ENCODE results near the gene CASQ2. TPM values are rescaled to one million over a fixed set of nuclear protein-coding genes. Genes with fewer than 3 reads are reported as not detected.

The CASQ2 gene
- total and polyA plus RNA-seq, 2 of the 13 experiments (the other 11 are each of a cell fraction or from before 2014, with no cell fraction given), result not detected

- TF ChIP-seq JARID2 (CRISPR knock-in tag; IDR thresholded peaks at IDR 0.05; ENCODE audit: insufficient replicate concordance), result no peak
- TF ChIP-seq SNAPC2 (CRISPR knock-in tag; IDR thresholded peaks at IDR 0.05), result no peak
- TF ChIP-seq ZBTB8A (CRISPR knock-in tag; IDR thresholded peaks at IDR 0.05; ENCODE audit: borderline replicate concordance, low read depth), result no peak
- no peak for TF ChIP-seq NCOA5 (CRISPR knock-in tag; IDR thresholded peaks at IDR 0.05)
- TF ChIP-seq ZNF292 (CRISPR knock-in tag; IDR thresholded peaks at IDR 0.05; ENCODE audit: borderline replicate concordance, low read depth), result no peak
- no peak for TF ChIP-seq GTF3A (CRISPR knock-in tag; conservative IDR thresholded peaks at IDR 0.05)
Observed at GRCh38 chr1:115672224-115673009, 96.1 kb downstream of the CASQ2 start (continued).

GRCh38 chr1:115671176-115671934 is 97.2 kb downstream of the CASQ2 start:
- Histone ChIP-seq H3K9ac (ENCODE audit: insufficient read depth, low read depth, low read length) (peak overlapping the region; percentile 15; the same call in 1 of the 2 replicates), H3K4me2 (ENCODE audit: low read depth, low read length) (no peak overlapping the region), H3K9me3 (ENCODE audit: low read length) (no peaks in the 10 kb centered on the region), H2AFZ (ENCODE audit: low read length) (no peak overlapping the region), H3K36me3 (replicated peaks in 1 of 2; ENCODE audit: control insufficient read depth in 1 of 2, insufficient read depth in 2 of 2, low read length in 2 of 2) (peaks cover 2 to 25% of the 10 kb centered on the region in 2 experiments; a peak in 4 of 5 replicates), H3K27me3 (ENCODE audit: control insufficient read depth in 1 of 2, insufficient read depth in 2 of 2, low read length in 2 of 2) (no peaks in the 10 kb centered on the region), H3K4me3 (replicated peaks in 1 of 3; ENCODE audit: insufficient read depth in 1 of 3, low read depth in 2 of 3, low read length in 3 of 3) (no peak overlapping the region), H3K27ac (ENCODE audit: extremely low read length, insufficient read depth, low read length) (no peak overlapping the region), H3K4me1 (ENCODE audit: insufficient read depth, low read length) (peaks cover 19% of the 10 kb centered on the region; the same call in 1 of the 2 replicates), H4K20me1 (ENCODE audit: insufficient read depth, low read length) (no peaks in the 10 kb centered on the region), H3K79me2 (ENCODE audit: insufficient read depth, low read length) (no peaks in the 10 kb centered on the region)
- in situ Hi-C loops (cut with HindIII; ENCODE audit: extremely low pct_ligation_motif_present, low pct_unique_long_range_greater_than_20kb) (no loop called here), intact Hi-C loops (cut with micrococcal nuclease; ENCODE audit: unreplicated experiment) (no loop called here)
- ChIA-PET POLR2A (no interaction called here), CTCF (ENCODE audit: low intra/inter-chr PET ratio, low total read pairs) (no interaction called here)
- BruUV-seq (replicated peaks), result no TSS peak
- DNase-seq (ENCODE audit: low spot score) (peak; percentile 13), FAIRE-seq (no peak), ATAC-seq (peak; percentile 53)
- TF ChIP-seq RAD21 (CRISPR knock-in tag; IDR thresholded peaks at IDR 0.05) (no peak), FOSL2 (CRISPR knock-in tag; IDR thresholded peaks at IDR 0.05) (peak; percentile 86)
- TF ChIP-seq, protein P1, sequence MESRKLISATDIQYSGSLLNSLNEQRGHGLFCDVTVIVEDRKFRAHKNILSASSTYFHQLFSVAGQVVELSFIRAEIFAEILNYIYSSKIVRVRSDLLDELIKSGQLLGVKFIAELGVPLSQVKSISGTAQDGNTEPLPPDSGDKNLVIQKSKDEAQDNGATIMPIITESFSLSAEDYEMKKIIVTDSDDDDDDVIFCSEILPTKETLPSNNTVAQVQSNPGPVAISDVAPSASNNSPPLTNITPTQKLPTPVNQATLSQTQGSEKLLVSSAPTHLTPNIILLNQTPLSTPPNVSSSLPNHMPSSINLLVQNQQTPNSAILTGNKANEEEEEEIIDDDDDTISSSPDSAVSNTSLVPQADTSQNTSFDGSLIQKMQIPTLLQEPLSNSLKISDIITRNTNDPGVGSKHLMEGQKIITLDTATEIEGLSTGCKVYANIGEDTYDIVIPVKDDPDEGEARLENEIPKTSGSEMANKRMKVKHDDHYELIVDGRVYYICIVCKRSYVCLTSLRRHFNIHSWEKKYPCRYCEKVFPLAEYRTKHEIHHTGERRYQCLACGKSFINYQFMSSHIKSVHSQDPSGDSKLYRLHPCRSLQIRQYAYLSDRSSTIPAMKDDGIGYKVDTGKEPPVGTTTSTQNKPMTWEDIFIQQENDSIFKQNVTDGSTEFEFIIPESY (CRISPR knock-in tag; IDR thresholded peaks at IDR 0.05), result peak; percentile 87
- 92% methylated on average over 12 of the region's 19 CpGs for WGBS (ENCODE audit: low lambda C conversion rate)
